IMR-90 (cell line): ENCODE data around the gene RHBDF2. TPM values are rescaled to one million over a fixed set of nuclear protein-coding genes. Genes with fewer than 3 reads are reported as not detected.
"Not testable (repeated sequence)": the region's sequence is repeated elsewhere in the genome, so short reads cannot be mapped to it uniquely, and the experiment has no call there.

Source experiments
- ATAC-seq: fragments of 200-7000 bp; cut with Tn5 transposase; 2 replicates; pipeline ENCODE4 v1.9.1; 2020; ENCODE audit warnings: low read depth, mild to moderate bottlenecking, moderate library complexity
- BruUV-seq: library from RNA; stranded (reverse); fragments of 400-500 nt; replicated peaks from 2 replicates; lab custom pipeline; 2021; lab: Mats Ljungman, UMichigan
- CTCF ChIA-PET: fragments of 300-600 bp; formaldehyde crosslinking; extraction: SDS; loops from one replicate; lab custom pipeline; 2021; ENCODE audit warnings: antibody characterized with exemption; lab: Yijun Ruan, JAX
- POLR2A ChIA-PET: fragments of 300-600 bp; sonication (Branson Sonifier 250); formaldehyde crosslinking; loops from one replicate; lab custom pipeline; 2022; ENCODE audit warnings: antibody characterized with exemption; ENCODE audit not compliant: unreplicated experiment; lab: Charles Lee
- DNase-seq: peaks from one replicate; pipeline ENCODE4 v3.0.0; 2013
- H2AFZ ChIP-seq: replicated peaks from 2 replicates; pipeline ENCODE3; 2013; ENCODE audit warnings: low read length, mild to moderate bottlenecking; ENCODE audit not compliant: poor library complexity
- H2AK5ac ChIP-seq: 2 replicates; pipeline ENCODE4 v1.6.1; 2013; ENCODE audit warnings: low read depth, low read length, inconsistent platforms
- H2AK9ac ChIP-seq: replicated peaks from 2 replicates; pipeline ENCODE3; 2013; ENCODE audit warnings: mild to moderate bottlenecking, low read depth, low read length, moderate library complexity; ENCODE audit not compliant: poor library complexity
- H2BK120ac ChIP-seq: 2 replicates; pipeline ENCODE4 v1.6.1; 2013; ENCODE audit warnings: low read depth, low read length, inconsistent platforms
- H2BK15ac ChIP-seq: 3 replicates; pipeline ENCODE4 v1.6.1; 2013; ENCODE audit warnings: low read depth, low read length, inconsistent platforms
- H2BK20ac ChIP-seq: 2 replicates; pipeline ENCODE4 v1.6.1; 2013; ENCODE audit warnings: low read depth, mild to moderate bottlenecking, inconsistent platforms, low read length, moderate library complexity
- H2BK5ac ChIP-seq: 2 replicates; pipeline ENCODE4 v1.6.1; 2013; ENCODE audit warnings: mild to moderate bottlenecking, low read depth, low read length, inconsistent platforms; ENCODE audit not compliant: poor library complexity, severe bottlenecking
- H3K14ac ChIP-seq: replicated peaks from 2 replicates; pipeline ENCODE4 v1.6.1; 2013; ENCODE audit warnings: low read depth, low read length, inconsistent platforms
- H3K18ac ChIP-seq: 2 replicates; pipeline ENCODE4 v1.6.1; 2013; ENCODE audit warnings: low read depth, low read length, control low read depth
- H3K23ac ChIP-seq: 2 replicates; pipeline ENCODE4 v1.6.1; 2013; ENCODE audit warnings: low read depth, low read length, inconsistent platforms
- H3K27ac ChIP-seq: 2 replicates; pipeline ENCODE4 v1.5.1; 2013; ENCODE audit warnings: mild to moderate bottlenecking, control low read depth, low read length; ENCODE audit not compliant: insufficient read depth
- H3K27me3 ChIP-seq: 2 replicates; pipeline ENCODE4 v1.6.1; 2013; ENCODE audit warnings: low read length; ENCODE audit not compliant: control insufficient read depth, insufficient read depth
- H3K36me3 ChIP-seq: 2 replicates; pipeline ENCODE4 v1.6.1; 2013; ENCODE audit warnings: low read length, mixed read lengths; ENCODE audit not compliant: control insufficient read depth, insufficient read depth
- H3K4ac ChIP-seq: 2 replicates; pipeline ENCODE4 v1.6.1; 2013; ENCODE audit warnings: low read depth, low read length, inconsistent platforms
- H3K4me1 ChIP-seq: 2 replicates; pipeline ENCODE4 v1.6.1; 2013; ENCODE audit warnings: low read length, mixed read lengths; ENCODE audit not compliant: control insufficient read depth, insufficient read depth
- H3K4me2 ChIP-seq: 2 replicates; pipeline ENCODE4 v1.6.1; 2013; ENCODE audit warnings: low read depth, mild to moderate bottlenecking, control low read depth, low read length, moderate library complexity
- H3K4me3 ChIP-seq: 2 replicates; pipeline ENCODE4 v1.5.1; 2013; ENCODE audit warnings: low read depth, mild to moderate bottlenecking, control low read depth, low read length, moderate library complexity; ENCODE audit not compliant: insufficient read depth
- H3K56ac ChIP-seq: 2 replicates; pipeline ENCODE4 v1.6.1; 2013; ENCODE audit warnings: low read length, inconsistent platforms; ENCODE audit not compliant: insufficient read depth; ENCODE audit errors: extremely low read depth
- H3K79me1 ChIP-seq, 2 experiments: 2 replicates each; pipeline ENCODE4 v1.6.1; 2013; ENCODE audit warnings: low read length in 2 of 2, inconsistent platforms in 1 of 2, low read depth in 1 of 2
- H3K9ac ChIP-seq: 2 replicates; pipeline ENCODE4 v1.6.1; 2013; ENCODE audit warnings: low read depth, low read length, control low read depth
- H3K9me1 ChIP-seq: 2 replicates; pipeline ENCODE4 v1.6.1; 2013; ENCODE audit warnings: low read length, inconsistent platforms; ENCODE audit not compliant: insufficient read depth
- H3K9me3 ChIP-seq: 2 replicates; pipeline ENCODE4 v1.6.1; 2013; ENCODE audit warnings: low read length; ENCODE audit not compliant: control insufficient read depth, insufficient read depth
- H4K20me1 ChIP-seq: 2 replicates; pipeline ENCODE4 v1.6.1; 2013; ENCODE audit warnings: low read length, inconsistent platforms; ENCODE audit not compliant: insufficient read depth
- H4K5ac ChIP-seq: 2 replicates; pipeline ENCODE4 v1.6.1; 2013; ENCODE audit warnings: mild to moderate bottlenecking, low read depth, low read length, control low read depth
- H4K8ac ChIP-seq, 2 experiments: 2 replicates each; pipeline ENCODE4 v1.6.1; 2013; ENCODE audit warnings: low read depth in 2 of 2, low read length in 2 of 2, control low read depth in 1 of 2, inconsistent platforms in 1 of 2
- H4K91ac ChIP-seq: 2 replicates; pipeline ENCODE4 v1.6.1; 2013; ENCODE audit warnings: low read depth, low read length, inconsistent platforms; ENCODE audit not compliant: insufficient read depth
- BHLHE40 ChIP-seq: fragments of 150-350 bp; IDR thresholded peaks from 2 replicates; pipeline ENCODE4 v1.6.1; 2016; ENCODE audit warnings: mild to moderate bottlenecking, low read depth, low read length
- MAFK ChIP-seq: IDR thresholded peaks from 2 replicates; pipeline ENCODE4 v1.6.1; 2012; ENCODE audit warnings: low read depth, low read length, improper control_type of control experiment
- MXI1 ChIP-seq: IDR thresholded peaks from 2 replicates; pipeline ENCODE4 v1.6.1; 2012; ENCODE audit warnings: low read depth, mild to moderate bottlenecking, low read length, moderate library complexity, borderline replicate concordance
- RAD21 ChIP-seq: IDR thresholded peaks from 2 replicates; pipeline ENCODE4 v1.6.1; 2012; ENCODE audit warnings: low read length, improper control_type of control experiment
- WGBS, 2 experiments: methylation state at CpG; one replicate each; pipeline versions ENCODE4 v1.1.5 to v1.1.7; 2013; ENCODE audit warnings: missing lambda C conversion rate in 2 of 2; ENCODE audit not compliant: insufficient read length in 1 of 2; ENCODE audit errors: extremely low coverage in 2 of 2; 5-methylcytosine and 5-hydroxymethylcytosine counted together
- dilution Hi-C: fragments of 300-500 bp; cut with HindIII; formaldehyde crosslinking; loops from one replicate; pipeline ENCODE4 v1.14.3; 2018; ENCODE audit warnings: low sequenced_read_pairs; ENCODE audit not compliant: unreplicated experiment
- in situ Hi-C: fragments of 300-500 bp; cut with MboI; formaldehyde crosslinking; loops from 3 replicates; pipeline ENCODE4 v1.14.3; 2019; ENCODE audit warnings: low sequenced_read_pairs, inconsistent platforms, mixed read lengths
- intact Hi-C: fragments of 100-400 bp; cut with micrococcal nuclease; formaldehyde crosslinking; loops from 2 replicates; pipeline ENCODE4 v1.10.0; 2022
- polyA plus RNA-seq, 3 experiments: library from polyadenylated mRNA; depleted of rRNA; stranded (reverse); fragments of >200 nt; gene quantifications; 2 replicates each; pipeline ENCODE4 v1.2.3, GENCODE V29; 2012; ENCODE audit warnings: low replicate concordance in 1 of 3
- total RNA-seq: library from RNA; depleted of rRNA; stranded (reverse); fragments of >200 nt; gene quantifications from 2 replicates; pipeline ENCODE4 v1.2.3, GENCODE V29; 2012

The RHBDF2 gene
- total and polyA plus RNA-seq, 2 of the 4 experiments (the other 2 are of a cell fraction) = 1.3 to 8.3 TPM

- TF ChIP-seq MAFK (no peak), MXI1 (no peak), RAD21 (peak; percentile 95), BHLHE40 (0 out of 2 replicates have a peak, but pooled peaks have one; percentile 16)
These were observed 22.1 kb upstream of the RHBDF2 start (continued) for GRCh38 chr17:76523084-76524037.

- H3K9ac ChIP-seq, H2BK15ac ChIP-seq, H3K79me1 ChIP-seq, H3K18ac ChIP-seq, H2AK5ac ChIP-seq, H3K23ac ChIP-seq, H3K9me3 ChIP-seq, BruUV-seq, H2BK5ac ChIP-seq, H4K8ac ChIP-seq, ATAC-seq, H3K27me3 ChIP-seq, H3K4me2 ChIP-seq, H3K9me1 ChIP-seq, H4K91ac ChIP-seq, H3K4me3 ChIP-seq, H2BK20ac ChIP-seq, H3K36me3 ChIP-seq, H3K56ac ChIP-seq, H2BK120ac ChIP-seq, H3K27ac ChIP-seq, POLR2A ChIA-PET, H2AFZ ChIP-seq, H4K5ac ChIP-seq, H3K4ac ChIP-seq, H4K20me1 ChIP-seq, DNase-seq, dilution Hi-C loops, H3K14ac ChIP-seq, H2AK9ac ChIP-seq: not testable (repeated sequence)
- 94% methylated on average over 5 of the region's 10 CpGs; no CpG with 5 or more reads in 1 of the 2 experiments for WGBS, 2 experiments
- intact Hi-C loops = loop anchor here (2.0 kb wide), 2 partner anchors 159 to 193 kb away; no protein-coding TSS in a partner anchor
- peaks cover 13% of the 10 kb centered on the region for H3K4me1 ChIP-seq
- CTCF ChIA-PET = interaction anchor here (1.1 to 4.1 kb wide), 3 partner anchors 19 to 27 kb away, joined by 3 to 18 read pairs (median 4); partner anchors contain the start of gene PRCD
- in situ Hi-C loops = loop anchor here (5.0 kb wide), 1 partner anchor 101 kb away; no protein-coding TSS in a partner anchor
These were observed 20.5 kb upstream of the RHBDF2 start for GRCh38 chr17:76521683-76522082.
